ENCODE results near the gene CD164L2.

The CD164L2 gene

GRCh38 chr1:27356277-27356618 is 26.9 kb downstream of the CD164L2 start:
- Histone ChIP-seq H3K4me1 (ENCODE audit: control insufficient read depth, insufficient read depth, low read depth, low read length) (peaks cover 14% of the 10 kb centered on the region), H3K4me3 (ENCODE audit: insufficient read depth in 1 of 2, low read depth in 1 of 2, low read length in 2 of 2) (no peak overlapping the region), H3K9me3 (ENCODE audit: control insufficient read depth, low read length) (no peaks in the 10 kb centered on the region), H2BK12ac (ENCODE audit: low read length in 2 of 2) (no peak overlapping the region), H2BK120ac (ENCODE audit: low read depth, low read length) (no peak overlapping the region), H2BK15ac (ENCODE audit: low read depth, poor library complexity, severe bottlenecking) (no peak overlapping the region), H2AK5ac (ENCODE audit: low read length, severe bottlenecking) (no peak overlapping the region), H3K4ac (ENCODE audit: low read depth in 1 of 2, low read length in 2 of 2) (no peak overlapping the region), H3K36me3 (ENCODE audit: control insufficient read depth in 1 of 2, insufficient read depth in 2 of 2, low read depth in 1 of 2, low read length in 2 of 2) (peaks cover 66 to 68% of the 10 kb centered on the region in 2 experiments), H2AFZ (ENCODE audit: low read depth, low read length) (no peak overlapping the region), H3K79me1 (replicated peaks; ENCODE audit: low read length, poor library complexity, severe bottlenecking) (no peaks in the 10 kb centered on the region), H3K4me2 (ENCODE audit: low read length, poor library complexity, severe bottlenecking) (no peak overlapping the region), H3K9ac (ENCODE audit: low read length) (no peak overlapping the region), H3K27ac (ENCODE audit: low read length, poor library complexity, severe bottlenecking) (no peak overlapping the region), H3K23ac (ENCODE audit: low read length in 2 of 2) (no peak overlapping the region), H4K8ac (ENCODE audit: low read length) (no peak overlapping the region), H2BK5ac (ENCODE audit: low read depth, low read length, poor library complexity, severe bottlenecking) (no peak overlapping the region), H3K14ac (ENCODE audit: low read length in 2 of 2) (no peak overlapping the region), H3K27me3 (ENCODE audit: control insufficient read depth in 1 of 2, insufficient read depth in 1 of 2, low read length in 2 of 2) (peaks cover 0 to 1% of the 10 kb centered on the region in 2 experiments), H4K91ac (ENCODE audit: low read length) (no peak overlapping the region), H3K18ac (ENCODE audit: low read depth in 1 of 2, low read length in 2 of 2) (no peak overlapping the region)
- no peak for DNase-seq
- over 99% methylated on average over 13 of the region's 13 CpGs for WGBS

- no peak overlapping the region for H2BK15ac ChIP-seq (ENCODE audit: low read depth, poor library complexity, severe bottlenecking)
- H3K23ac ChIP-seq (ENCODE audit: low read length in 2 of 2) = no peak overlapping the region
- no peak overlapping the region for H3K9ac ChIP-seq (ENCODE audit: low read length)
- no peak overlapping the region for H2BK12ac ChIP-seq (ENCODE audit: low read length in 2 of 2)
- no peaks in the 10 kb centered on the region for H3K79me1 ChIP-seq (replicated peaks; ENCODE audit: low read length, poor library complexity, severe bottlenecking)
- no peak overlapping the region for H2BK5ac ChIP-seq (ENCODE audit: low read depth, low read length, poor library complexity, severe bottlenecking)
- H3K14ac ChIP-seq (ENCODE audit: low read length in 2 of 2) = no peak overlapping the region
- no peak overlapping the region for H2AK5ac ChIP-seq (ENCODE audit: low read length, severe bottlenecking)
- H4K91ac ChIP-seq (ENCODE audit: low read length) = no peak overlapping the region
- H4K8ac ChIP-seq (ENCODE audit: low read length) = no peak overlapping the region
- H3K27me3 ChIP-seq (ENCODE audit: control insufficient read depth in 1 of 2, insufficient read depth in 1 of 2, low read length in 2 of 2) = peaks cover 0 to 7% of the 10 kb centered on the region in 2 experiments
- H3K36me3 ChIP-seq (ENCODE audit: control insufficient read depth in 1 of 2, insufficient read depth in 2 of 2, low read depth in 1 of 2, low read length in 2 of 2) = peaks cover 60 to 63% of the 10 kb centered on the region in 2 experiments
- H2AFZ ChIP-seq (ENCODE audit: low read depth, low read length) = no peak overlapping the region
- no peak overlapping the region for H3K27ac ChIP-seq (ENCODE audit: low read length, poor library complexity, severe bottlenecking)
- peaks cover 20% of the 10 kb centered on the region for H3K4me1 ChIP-seq (ENCODE audit: control insufficient read depth, insufficient read depth, low read depth, low read length)
- no peak overlapping the region for H3K4me2 ChIP-seq (ENCODE audit: low read length, poor library complexity, severe bottlenecking)
- H2BK120ac ChIP-seq (ENCODE audit: low read depth, low read length) = no peak overlapping the region
- no peak for DNase-seq
- H3K9me3 ChIP-seq (ENCODE audit: control insufficient read depth, low read length) = no peaks in the 10 kb centered on the region
- no peak overlapping the region for H3K18ac ChIP-seq (ENCODE audit: low read depth in 1 of 2, low read length in 2 of 2)
- 95% methylated on average over 5 of the region's 5 CpGs for WGBS
- H3K4me3 ChIP-seq (ENCODE audit: insufficient read depth in 1 of 2, low read depth in 1 of 2, low read length in 2 of 2) = no peak overlapping the region
- H3K4ac ChIP-seq (ENCODE audit: low read depth in 1 of 2, low read length in 2 of 2) = no peak overlapping the region
Measured at GRCh38 chr1:27355683-27356082, 27.4 kb downstream of the CD164L2 start.

DNA sequence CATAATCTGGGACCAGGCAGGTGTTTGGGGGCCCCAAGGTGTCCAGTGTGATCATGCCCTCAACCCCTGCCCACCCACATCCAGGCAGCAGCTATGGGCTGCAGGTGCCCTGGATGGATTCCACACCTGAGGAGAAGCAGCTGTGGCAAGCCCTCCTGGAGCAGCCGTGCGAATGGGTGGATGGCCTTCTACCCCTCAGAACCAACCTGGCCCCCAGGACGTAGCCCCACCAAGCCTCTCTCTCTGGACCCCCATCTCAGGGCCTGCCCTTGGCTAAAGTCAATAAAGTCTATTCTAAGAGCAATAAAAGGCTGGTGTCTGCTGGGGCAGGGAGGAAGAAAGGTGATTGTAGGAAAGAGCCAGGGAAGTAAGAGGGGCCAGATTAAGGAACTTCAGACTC is 29.5 kb downstream of the CD164L2 start:
- no peak overlapping the region for H2BK12ac ChIP-seq (ENCODE audit: low read length in 2 of 2)
- H2BK5ac ChIP-seq (ENCODE audit: low read depth, low read length, poor library complexity, severe bottlenecking) = no peak overlapping the region
- H2AFZ ChIP-seq (ENCODE audit: low read depth, low read length) = no peak overlapping the region
- no peak overlapping the region for H3K14ac ChIP-seq (ENCODE audit: low read length in 2 of 2)
- H3K79me1 ChIP-seq (replicated peaks; ENCODE audit: low read length, poor library complexity, severe bottlenecking) = no peaks in the 10 kb centered on the region
- DNase-seq = no peak
- H3K9me3 ChIP-seq (ENCODE audit: control insufficient read depth, low read length) = no peaks in the 10 kb centered on the region
- H3K36me3 ChIP-seq (ENCODE audit: control insufficient read depth in 1 of 2, insufficient read depth in 2 of 2, low read depth in 1 of 2, low read length in 2 of 2) = peaks cover 41 to 48% of the 10 kb centered on the region in 2 experiments
- H3K4ac ChIP-seq (ENCODE audit: low read depth in 1 of 2, low read length in 2 of 2) = no peak overlapping the region
- H3K27me3 ChIP-seq (ENCODE audit: control insufficient read depth in 1 of 2, insufficient read depth in 1 of 2, low read length in 2 of 2) = peaks cover 0 to 23% of the 10 kb centered on the region in 2 experiments
- peaks cover 28% of the 10 kb centered on the region for H3K4me1 ChIP-seq (ENCODE audit: control insufficient read depth, insufficient read depth, low read depth, low read length)
- WGBS = no CpG with 5 or more reads among the region's 3 CpGs
- no peak overlapping the region for H4K8ac ChIP-seq (ENCODE audit: low read length)
- no peak overlapping the region for H3K23ac ChIP-seq (ENCODE audit: low read length in 2 of 2)
- no peak overlapping the region for H3K4me2 ChIP-seq (ENCODE audit: low read length, poor library complexity, severe bottlenecking)
- H3K9ac ChIP-seq (ENCODE audit: low read length) = no peak overlapping the region
- no peak overlapping the region for H2BK15ac ChIP-seq (ENCODE audit: low read depth, poor library complexity, severe bottlenecking)
- no peak overlapping the region for H3K4me3 ChIP-seq (ENCODE audit: insufficient read depth in 1 of 2, low read depth in 1 of 2, low read length in 2 of 2)
- H2AK5ac ChIP-seq (ENCODE audit: low read length, severe bottlenecking) = no peak overlapping the region
- no peak overlapping the region for H2BK120ac ChIP-seq (ENCODE audit: low read depth, low read length)
- H4K91ac ChIP-seq (ENCODE audit: low read length) = no peak overlapping the region
- no peak overlapping the region for H3K27ac ChIP-seq (ENCODE audit: low read length, poor library complexity, severe bottlenecking)
- no peak overlapping the region for H3K18ac ChIP-seq (ENCODE audit: low read depth in 1 of 2, low read length in 2 of 2)

DNA sequence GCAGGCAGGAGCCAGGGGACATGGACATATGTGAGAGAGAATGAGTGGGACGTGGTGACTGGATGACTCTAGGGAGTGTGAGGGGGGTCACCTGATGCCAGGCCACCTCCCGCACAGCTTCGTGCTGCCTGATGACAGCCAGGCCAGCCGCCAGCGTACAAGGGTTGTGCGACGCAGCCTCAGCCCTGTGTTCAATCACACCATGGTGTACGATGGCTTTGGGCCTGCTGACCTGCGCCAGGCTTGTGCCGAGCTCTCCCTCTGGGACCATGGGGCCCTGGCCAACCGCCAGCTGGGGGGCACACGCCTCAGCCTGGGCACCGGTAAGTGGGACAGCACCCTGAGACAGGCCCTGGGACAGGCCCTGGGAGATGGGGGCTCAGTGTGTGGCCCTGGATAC is 30.0 kb downstream of the CD164L2 start:
- Histone ChIP-seq H3K9ac (ENCODE audit: low read length) (no peak overlapping the region), H3K9me3 (ENCODE audit: control insufficient read depth, low read length) (no peaks in the 10 kb centered on the region), H2AFZ (ENCODE audit: low read depth, low read length) (no peak overlapping the region), H4K8ac (ENCODE audit: low read length) (no peak overlapping the region), H3K36me3 (ENCODE audit: control insufficient read depth in 1 of 2, insufficient read depth in 2 of 2, low read depth in 1 of 2, low read length in 2 of 2) (peaks cover 36 to 43% of the 10 kb centered on the region in 2 experiments), H3K4me1 (ENCODE audit: control insufficient read depth, insufficient read depth, low read depth, low read length) (peaks cover 28% of the 10 kb centered on the region), H4K91ac (ENCODE audit: low read length) (no peak overlapping the region), H3K23ac (ENCODE audit: low read length in 2 of 2) (no peak overlapping the region), H2BK15ac (ENCODE audit: low read depth, poor library complexity, severe bottlenecking) (no peak overlapping the region), H3K4me2 (ENCODE audit: low read length, poor library complexity, severe bottlenecking) (no peak overlapping the region), H3K79me1 (replicated peaks; ENCODE audit: low read length, poor library complexity, severe bottlenecking) (no peaks in the 10 kb centered on the region), H3K14ac (ENCODE audit: low read length in 2 of 2) (no peak overlapping the region), H3K4me3 (ENCODE audit: insufficient read depth in 1 of 2, low read depth in 1 of 2, low read length in 2 of 2) (no peak overlapping the region), H3K27ac (ENCODE audit: low read length, poor library complexity, severe bottlenecking) (no peak overlapping the region), H2BK12ac (ENCODE audit: low read length in 2 of 2) (no peak overlapping the region), H2BK5ac (ENCODE audit: low read depth, low read length, poor library complexity, severe bottlenecking) (no peak overlapping the region), H3K4ac (ENCODE audit: low read depth in 1 of 2, low read length in 2 of 2) (no peak overlapping the region), H3K18ac (ENCODE audit: low read depth in 1 of 2, low read length in 2 of 2) (no peak overlapping the region), H2BK120ac (ENCODE audit: low read depth, low read length) (no peak overlapping the region), H3K27me3 (ENCODE audit: control insufficient read depth in 1 of 2, insufficient read depth in 1 of 2, low read length in 2 of 2) (peaks cover 0 to 23% of the 10 kb centered on the region in 2 experiments), H2AK5ac (ENCODE audit: low read length, severe bottlenecking) (no peak overlapping the region)
- no peak for DNase-seq
- WGBS = 98% methylated on average over 13 of the region's 13 CpGs

Measured in mesenchymal stem cell (in vitro differentiated cells and primary cell).